Mucosa of stomach (tissue), 1 donor: Measurements from ENCODE around the gene PLCG2.
"Not testable (repeated sequence)": the region's sequence is repeated elsewhere in the genome, so short reads cannot be mapped to it uniquely, and the experiment has no call there.

Source experiments
- H3K27me3 ChIP-seq: one replicate; pipeline ENCODE4 v1.7.0; 2013; ENCODE audit warnings: mild to moderate bottlenecking, low read length; ENCODE audit not compliant: control insufficient read depth, insufficient read depth
- H3K36me3 ChIP-seq: one replicate; pipeline ENCODE4 v1.7.0; 2013; ENCODE audit warnings: low read length; ENCODE audit not compliant: control insufficient read depth, insufficient read depth
- H3K4me1 ChIP-seq: one replicate; pipeline ENCODE4 v1.7.0; 2013; ENCODE audit warnings: mild to moderate bottlenecking, low read length; ENCODE audit not compliant: control insufficient read depth, insufficient read depth
- H3K4me3 ChIP-seq: one replicate; pipeline ENCODE4 v1.7.0; 2013; ENCODE audit warnings: low read length
- H3K9ac ChIP-seq: one replicate; pipeline ENCODE4 v1.7.0; 2013; ENCODE audit warnings: mild to moderate bottlenecking, low read length, moderate library complexity
- H3K9me3 ChIP-seq: one replicate; pipeline ENCODE4 v1.7.0; 2013; ENCODE audit warnings: mild to moderate bottlenecking, low read length, moderate library complexity; ENCODE audit not compliant: control insufficient read depth
- donor health status: Pancreatic carcinoma.

Gene PLCG2

GRCh38 chr16:81923296-81923695 lies 144.2 kb downstream of the PLCG2 start:
- Histone ChIP-seq H3K4me1 (no peaks in the 10 kb centered on the region), H3K9me3 (no peaks in the 10 kb centered on the region), H3K27me3 (no peaks in the 10 kb centered on the region), H3K4me3 (no peak overlapping the region), H3K36me3 (no peaks in the 10 kb centered on the region), H3K9ac (no peak overlapping the region)

- Histone ChIP-seq H3K4me1 (peaks cover 6% of the 10 kb centered on the region), H3K4me3 (no peak overlapping the region), H3K27me3 (no peaks in the 10 kb centered on the region), H3K9me3 (no peaks in the 10 kb centered on the region), H3K36me3 (no peaks in the 10 kb centered on the region), H3K9ac (no peak overlapping the region)
Measured at GRCh38 chr16:81925016-81925415, 145.9 kb downstream of the PLCG2 start.

GRCh38 chr16:81926036-81926435 lies 146.9 kb downstream of the PLCG2 start:
- H3K9ac ChIP-seq: no peak overlapping the region
- H3K4me3 ChIP-seq: no peak overlapping the region
- no peaks in the 10 kb centered on the region for H3K36me3 ChIP-seq
- H3K9me3 ChIP-seq: no peaks in the 10 kb centered on the region
- no peaks in the 10 kb centered on the region for H3K27me3 ChIP-seq
- H3K4me1 ChIP-seq: peaks cover 6% of the 10 kb centered on the region

- no peaks in the 10 kb centered on the region for H3K36me3 ChIP-seq
- peaks cover 6% of the 10 kb centered on the region for H3K4me1 ChIP-seq
- no peaks in the 10 kb centered on the region for H3K27me3 ChIP-seq
- no peak overlapping the region for H3K9ac ChIP-seq
- H3K9me3 ChIP-seq: no peaks in the 10 kb centered on the region
- no peak overlapping the region for H3K4me3 ChIP-seq
Measured at GRCh38 chr16:81927561-81928185, 148.6 kb downstream of the PLCG2 start.

GRCh38 chr16:81928271-81928918 lies 149.3 kb downstream of the PLCG2 start:
- H3K27me3 ChIP-seq: no peaks in the 10 kb centered on the region
- H3K9ac ChIP-seq: no peak overlapping the region
- H3K4me3 ChIP-seq: no peak overlapping the region
- H3K4me1 ChIP-seq: peaks cover 6% of the 10 kb centered on the region
- H3K9me3 ChIP-seq: no peaks in the 10 kb centered on the region
- H3K36me3 ChIP-seq: no peaks in the 10 kb centered on the region

GRCh38 chr16:81928975-81929374 lies 149.9 kb downstream of the PLCG2 start:
- no peaks in the 10 kb centered on the region for H3K36me3 ChIP-seq
- H3K4me3 ChIP-seq: no peak overlapping the region
- no peak overlapping the region for H3K9ac ChIP-seq
- no peaks in the 10 kb centered on the region for H3K9me3 ChIP-seq
- H3K27me3 ChIP-seq: no peaks in the 10 kb centered on the region
- peaks cover 6% of the 10 kb centered on the region for H3K4me1 ChIP-seq

- Histone ChIP-seq H3K36me3 (no peaks in the 10 kb centered on the region), H3K27me3 (no peaks in the 10 kb centered on the region), H3K4me1 (peaks cover 6% of the 10 kb centered on the region), H3K9me3 (no peaks in the 10 kb centered on the region), H3K4me3 (no peak overlapping the region), H3K9ac (no peak overlapping the region)
Measured at GRCh38 chr16:81929841-81930240, 150.8 kb downstream of the PLCG2 start.

- H3K4me3 ChIP-seq: no peak overlapping the region
- H3K36me3 ChIP-seq: no peaks in the 10 kb centered on the region
- no peaks in the 10 kb centered on the region for H3K27me3 ChIP-seq
- no peak overlapping the region for H3K9ac ChIP-seq
- no peaks in the 10 kb centered on the region for H3K9me3 ChIP-seq
- H3K4me1 ChIP-seq: peaks cover 6% of the 10 kb centered on the region
Measured at GRCh38 chr16:81931927-81932326, 152.8 kb downstream of the PLCG2 start.

- Histone ChIP-seq H3K27me3 (no peaks in the 10 kb centered on the region), H3K4me1 (peaks cover 10% of the 10 kb centered on the region), H3K36me3 (no peaks in the 10 kb centered on the region), H3K4me3 (no peak overlapping the region), H3K9ac (no peak overlapping the region), H3K9me3 (no peaks in the 10 kb centered on the region)
Measured at GRCh38 chr16:81932668-81933067, 153.6 kb downstream of the PLCG2 start.

GRCh38 chr16:81933361-81933760 lies 154.3 kb downstream of the PLCG2 start:
- Histone ChIP-seq H3K36me3 (no peaks in the 10 kb centered on the region), H3K9me3 (no peaks in the 10 kb centered on the region), H3K4me1 (peaks cover 17% of the 10 kb centered on the region), H3K4me3 (no peak overlapping the region), H3K27me3 (no peaks in the 10 kb centered on the region), H3K9ac (no peak overlapping the region)

- H3K27me3 ChIP-seq, H3K9me3 ChIP-seq, H3K4me3 ChIP-seq, H3K9ac ChIP-seq, H3K36me3 ChIP-seq: not testable (repeated sequence)
- H3K4me1 ChIP-seq: peaks cover 18% of the 10 kb centered on the region
Measured at GRCh38 chr16:81934711-81935110, 155.6 kb downstream of the PLCG2 start.

GRCh38 chr16:81936209-81937000 lies 157.3 kb downstream of the PLCG2 start:
- H3K9ac ChIP-seq: no peak overlapping the region
- H3K9me3 ChIP-seq: no peaks in the 10 kb centered on the region
- H3K27me3 ChIP-seq: no peaks in the 10 kb centered on the region
- no peaks in the 10 kb centered on the region for H3K36me3 ChIP-seq
- H3K4me3 ChIP-seq: no peak overlapping the region
- peaks cover 25% of the 10 kb centered on the region for H3K4me1 ChIP-seq
